ENCODE results near the gene IL1F10.

DNA sequence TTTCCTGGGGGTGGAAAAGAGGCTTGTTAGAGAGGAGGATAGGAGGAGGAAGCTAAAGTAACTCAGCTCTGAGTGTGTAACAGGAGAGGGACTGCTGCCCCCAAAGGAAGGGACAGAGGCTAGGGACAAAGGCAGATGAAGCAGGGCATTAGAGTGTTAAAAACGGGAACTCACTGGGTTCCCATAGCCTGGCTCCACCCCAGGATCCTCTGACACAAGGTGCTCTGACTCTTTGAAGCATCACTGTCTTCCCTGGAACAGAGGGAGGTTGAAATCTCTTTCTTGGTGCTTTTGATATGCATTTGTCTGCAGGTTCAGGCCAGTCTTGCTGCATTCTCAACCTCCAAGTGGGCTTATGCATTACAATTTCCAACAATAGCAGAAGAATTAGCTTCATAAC, 39.7 kb upstream of the IL1F10 start:
- TF ChIP-seq, protein P1, sequence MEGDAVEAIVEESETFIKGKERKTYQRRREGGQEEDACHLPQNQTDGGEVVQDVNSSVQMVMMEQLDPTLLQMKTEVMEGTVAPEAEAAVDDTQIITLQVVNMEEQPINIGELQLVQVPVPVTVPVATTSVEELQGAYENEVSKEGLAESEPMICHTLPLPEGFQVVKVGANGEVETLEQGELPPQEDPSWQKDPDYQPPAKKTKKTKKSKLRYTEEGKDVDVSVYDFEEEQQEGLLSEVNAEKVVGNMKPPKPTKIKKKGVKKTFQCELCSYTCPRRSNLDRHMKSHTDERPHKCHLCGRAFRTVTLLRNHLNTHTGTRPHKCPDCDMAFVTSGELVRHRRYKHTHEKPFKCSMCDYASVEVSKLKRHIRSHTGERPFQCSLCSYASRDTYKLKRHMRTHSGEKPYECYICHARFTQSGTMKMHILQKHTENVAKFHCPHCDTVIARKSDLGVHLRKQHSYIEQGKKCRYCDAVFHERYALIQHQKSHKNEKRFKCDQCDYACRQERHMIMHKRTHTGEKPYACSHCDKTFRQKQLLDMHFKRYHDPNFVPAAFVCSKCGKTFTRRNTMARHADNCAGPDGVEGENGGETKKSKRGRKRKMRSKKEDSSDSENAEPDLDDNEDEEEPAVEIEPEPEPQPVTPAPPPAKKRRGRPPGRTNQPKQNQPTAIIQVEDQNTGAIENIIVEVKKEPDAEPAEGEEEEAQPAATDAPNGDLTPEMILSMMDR (IDR thresholded peaks at IDR 0.05) = no peak
- TF ChIP-seq POLR2A (IDR thresholded peaks at IDR 0.05) (no peak), EP300 (IDR thresholded peaks at IDR 0.05) (no peak)

Data from ovary (tissue), 3 donors.